GM12878 (cell line): Measurements from ENCODE around the gene RMI2. TPM values are rescaled to one million over a fixed set of nuclear protein-coding genes. Genes with fewer than 3 reads are reported as not detected.
A peak's percentile ranks its signal among the peaks of the same experiment; 100 is the strongest.

ENCODE experiments used
- ATAC-seq: fragments of 200-7000 bp; cut with Tn5 transposase; 3 replicates; pipeline ENCODE4 v1.9.1; 2020; ENCODE audit warnings: mild to moderate bottlenecking, moderate library complexity
- BruUV-seq: library from RNA; stranded (reverse); fragments of 400-500 nt; replicated peaks from 2 replicates; lab custom pipeline; 2021; lab: Mats Ljungman, UMichigan
- CTCF ChIA-PET: fragments of 300-600 bp; sonication (Branson Sonifier 250); formaldehyde crosslinking; extraction: SDS; loops from one replicate; lab custom pipeline; 2021; ENCODE audit warnings: inconsistent platforms; lab: Yijun Ruan, JAX
- POLR2A ChIA-PET: fragments of 350-600 bp; formaldehyde crosslinking; extraction: SDS; loops from one replicate; lab custom pipeline; 2021; ENCODE audit warnings: inconsistent platforms; lab: Charles Lee
- RAD21 ChIA-PET: fragments of 300-600 bp; sonication (Branson Sonifier 250); formaldehyde crosslinking; loops from one replicate; lab custom pipeline; 2023; ENCODE audit warnings: antibody characterized with exemption; ENCODE audit not compliant: unreplicated experiment; lab: Charles Lee
- SMC1A ChIA-PET: fragments of 300-600 bp; sonication (Branson Sonifier 250); formaldehyde crosslinking; loops from one replicate; lab custom pipeline; 2023; ENCODE audit not compliant: unreplicated experiment, uncharacterized antibody; lab: Charles Lee
- DNase-seq: peaks from one replicate; pipeline ENCODE4 v3.0.0-alpha.2; 2011; ENCODE audit warnings: low read depth, low spot score
- FAIRE-seq: peaks from 3 replicates; lab custom pipeline; 2011; peaks lifted over from hg19 to GRCh38; lab: Jason Lieb, UNC
- H2AFZ ChIP-seq: 2 replicates; pipeline ENCODE4 v1.6.0; 2011; ENCODE audit warnings: low read depth, low read length, control low read depth; ENCODE audit not compliant: control insufficient read depth
- H3K27ac ChIP-seq: 2 replicates; pipeline ENCODE4 v1.5.1; 2011; ENCODE audit warnings: control low read depth; ENCODE audit not compliant: control insufficient read depth, insufficient read depth
- H3K27me3 ChIP-seq, 2 experiments: replicated peaks in 1 of 2; 2 replicates each; pipeline versions ENCODE4 v1.6.0 to v1.6.1; 2011; ENCODE audit warnings: low read length in 1 of 2; ENCODE audit not compliant: control insufficient read depth in 2 of 2, insufficient read depth in 2 of 2
- H3K36me3 ChIP-seq, 2 experiments: 2 replicates each; pipeline ENCODE4 v1.5.1; 2011; ENCODE audit warnings: low read length in 1 of 2; ENCODE audit not compliant: control insufficient read depth in 2 of 2, insufficient read depth in 2 of 2
- H3K4me1 ChIP-seq: 2 replicates; pipeline ENCODE4 v1.6.1; 2011; ENCODE audit warnings: mild to moderate bottlenecking, low read length, moderate library complexity, mixed read lengths; ENCODE audit not compliant: control insufficient read depth, insufficient read depth
- H3K4me2 ChIP-seq: 2 replicates; pipeline ENCODE4 v1.6.0; 2011; ENCODE audit warnings: control low read depth; ENCODE audit not compliant: control insufficient read depth, insufficient read depth
- H3K4me3 ChIP-seq: fragments of 200-600 bp; sonication (generic); 2 replicates; pipeline ENCODE4 v1.5.1; 2016
- H3K79me2 ChIP-seq: 2 replicates; pipeline ENCODE4 v1.6.0; 2011; ENCODE audit warnings: low read length; ENCODE audit not compliant: control insufficient read depth, insufficient read depth
- H3K9ac ChIP-seq: 2 replicates; pipeline ENCODE4 v1.8.0; 2011; ENCODE audit warnings: low read length, control low read depth, mixed read lengths; ENCODE audit not compliant: control insufficient read depth, insufficient read depth
- H3K9me3 ChIP-seq: replicated peaks from 3 replicates; pipeline ENCODE4 v1.5.1; 2011; ENCODE audit warnings: mild to moderate bottlenecking, low read length; ENCODE audit not compliant: control insufficient read depth, insufficient read depth
- H4K20me1 ChIP-seq: 2 replicates; pipeline ENCODE4 v1.6.0; 2011; ENCODE audit not compliant: control insufficient read depth, insufficient read depth
- BCL11A ChIP-seq: IDR thresholded peaks from 2 replicates; pipeline ENCODE4 v1.6.1; 2011; ENCODE audit warnings: low read depth, low read length
- HDAC2 ChIP-seq: fragments of 200-600 bp; sonication (generic); IDR thresholded peaks from 2 replicates; pipeline ENCODE4 v1.6.1; 2017
- IKZF1 ChIP-seq: fragments of 450-650 bp; conservative IDR thresholded peaks from 2 replicates; pipeline ENCODE4 v1.6.1; 2017; ENCODE audit warnings: antibody characterized with exemption, mild to moderate bottlenecking
- NFIC ChIP-seq: IDR thresholded peaks from 2 replicates; pipeline ENCODE4 v1.6.1; 2012; ENCODE audit warnings: low read depth, mild to moderate bottlenecking, inconsistent platforms, low read length, moderate library complexity
- POLR2A ChIP-seq: IDR thresholded peaks from 2 replicates; pipeline ENCODE4 v1.6.1; 2011; ENCODE audit warnings: low read depth, mild to moderate bottlenecking, low read length
- POU2F2 ChIP-seq: IDR thresholded peaks from 3 replicates; pipeline ENCODE4 v1.6.1; 2011; ENCODE audit warnings: low read depth, mild to moderate bottlenecking, low read length, borderline replicate concordance
- SMARCA5 ChIP-seq: fragments of 450-650 bp; IDR thresholded peaks from 2 replicates; pipeline ENCODE4 v1.6.1; 2017; ENCODE audit warnings: mild to moderate bottlenecking
- SRF ChIP-seq, 2 experiments: IDR thresholded peaks; 2 replicates each; pipeline ENCODE4 v1.6.1; 2011; ENCODE audit warnings: low read depth in 2 of 2, low read length in 2 of 2, mild to moderate bottlenecking in 1 of 2, moderate library complexity in 1 of 2
- TAF1 ChIP-seq: IDR thresholded peaks from 2 replicates; pipeline ENCODE4 v1.6.1; 2011; ENCODE audit warnings: mild to moderate bottlenecking, low read depth, low read length, borderline replicate concordance
- TBL1XR1 ChIP-seq: IDR thresholded peaks from 2 replicates; pipeline ENCODE4 v1.6.1; 2012; ENCODE audit warnings: low read depth, low read length, improper control_type of control experiment
- YY1 ChIP-seq: IDR thresholded peaks from 2 replicates; pipeline ENCODE4 v1.6.1; 2011; ENCODE audit warnings: low read depth, mild to moderate bottlenecking, low read length
- WGBS: methylation state at CpG from one replicate; pipeline ENCODE4 v1.1.6; 2016; ENCODE audit warnings: low lambda C conversion rate; ENCODE audit not compliant: insufficient replicate concordance, insufficient coverage; ENCODE audit errors: missing lambda C conversion rate; 5-methylcytosine and 5-hydroxymethylcytosine counted together
- in situ Hi-C: fragments of 300-500 bp; cut with MboI; formaldehyde crosslinking; loops from 9 replicates; pipeline ENCODE4 v1.14.3; 2018; ENCODE audit warnings: mixed read lengths
- intact Hi-C: fragments of 100-400 bp; cut with micrococcal nuclease; formaldehyde crosslinking; loops from one replicate; pipeline ENCODE4 v1.14.2; 2022; ENCODE audit not compliant: unreplicated experiment
- polyA plus RNA-seq, 11 experiments: library from polyadenylated mRNA; depleted of rRNA in 4 of 11; unstranded in 6 of 11; stranded (reverse) in 5 of 11; fragments of >200 nt; fragmentation: Nextera tagmentation in 4 of 11; fragmentation: Illumina TruSeq in 1 of 11; extraction: Ambion mirVana in 4 of 11; extraction: Trizol in 1 of 11; gene quantifications; 1 replicate in 1 of 11; 2 replicates in 10 of 11; pipeline versions ENCODE4 v1.2.1 to v1.2.3, GENCODE V29; 2011 to 2016; ENCODE audit warnings: inconsistent platforms in 2 of 11, missing spikeins in 2 of 11, low read depth in 1 of 11
- total RNA-seq, 4 experiments: library from RNA; depleted of rRNA in 3 of 4; stranded (reverse); fragments of >200 nt in 3 of 4; fragmentation: Illumina TruSeq in 1 of 4; extraction: Trizol in 1 of 4; gene quantifications; 2 replicates each; pipeline versions ENCODE4 v1.2.1 to v1.2.3, GENCODE V29; 2013 to 2021
- TF ChIP-seq, protein P1 (sequence below): fragments of 450-650 bp; IDR thresholded peaks from 2 replicates; pipeline ENCODE4 v1.6.1; 2017; ENCODE audit warnings: mild to moderate bottlenecking, low read depth, inconsistent platforms; ENCODE audit not compliant: poor library complexity, severe bottlenecking
- TF ChIP-seq, protein P2 (sequence below): fragments of 450-650 bp; IDR thresholded peaks from 2 replicates; pipeline ENCODE4 v1.6.1; 2018; ENCODE audit warnings: mild to moderate bottlenecking, low read depth, moderate library complexity; ENCODE audit not compliant: partially characterized antibody

The RMI2 gene
- total and polyA plus RNA-seq, 10 of the 15 experiments (the other 5 are each of a cell fraction or from before 2014, with no cell fraction given), result 9.6 to 68.8 (median 32.1) TPM

DNA sequence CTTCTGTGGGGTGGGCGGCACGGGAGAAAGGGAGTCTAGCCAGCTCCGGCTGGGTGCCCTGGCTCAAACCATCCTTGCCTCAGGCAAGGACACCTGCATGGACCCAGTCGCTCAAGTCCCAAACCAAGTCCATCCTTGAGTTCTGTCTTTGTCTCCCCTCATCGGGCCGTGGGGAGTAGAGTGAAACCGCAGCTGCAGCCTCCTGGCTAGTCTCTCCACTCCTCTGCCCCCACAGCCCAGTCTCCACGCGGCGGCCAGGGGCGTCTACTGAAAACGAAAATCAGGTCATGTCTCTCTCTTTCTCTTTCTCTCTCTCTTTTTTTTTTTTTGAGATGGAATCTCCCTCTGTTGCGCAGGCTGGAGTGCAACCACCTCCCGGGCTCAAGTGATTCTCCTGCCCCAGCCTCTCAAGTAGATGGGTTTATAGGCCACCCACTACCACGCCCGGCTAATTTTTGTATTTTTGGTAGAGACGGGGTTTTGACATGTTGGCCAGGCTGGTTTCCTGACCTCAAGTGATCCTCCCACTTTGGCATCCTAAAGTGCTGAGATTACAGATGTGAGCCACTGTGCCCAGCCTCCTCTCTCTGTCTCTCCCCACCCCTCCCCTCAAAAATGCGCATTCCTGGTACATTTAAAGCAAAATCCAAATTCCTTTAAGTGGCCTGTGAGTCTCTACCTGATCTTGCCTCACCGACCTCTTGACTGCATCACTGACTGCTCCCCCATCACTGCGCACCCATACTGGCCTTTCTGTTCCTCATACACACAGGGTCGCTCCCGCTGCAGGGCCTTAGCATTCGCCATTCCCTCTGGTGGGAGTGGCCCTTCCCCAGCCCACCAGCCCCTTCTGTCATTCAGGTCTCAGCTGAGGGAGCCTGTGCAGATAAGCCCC is 17.7 kb upstream of the RMI2 start (continued):
- TF ChIP-seq SMARCA5 (peak; percentile 6; the same call in 1 of the 2 replicates), YY1 (0 out of 2 replicates have a peak, but pooled peaks have one; percentile 21), NFIC (peak; percentile 70; the same call in 1 of the 2 replicates), BCL11A (peak; percentile 47; the same call in 1 of the 2 replicates), POU2F2 (peak; percentile 17; the same call in 1 of the 3 replicates), POLR2A (peak; percentile 22), HDAC2 (no peak), TAF1 (peak; percentile 58; the same call in 1 of the 2 replicates)

- intact Hi-C loops, result loop anchor here (1.0 kb wide), 3 partner anchors 17 to 29 kb away; no protein-coding TSS in a partner anchor
- POLR2A ChIA-PET, result interaction anchor here (0.8 to 3.3 kb wide), 8 partner anchors 15 to 363 kb away, joined by 3 to 16 read pairs (median 4); partner anchors contain the start of gene SOCS1
- Histone ChIP-seq H3K27me3 (no peaks in the 10 kb centered on the region), H3K36me3 (no peaks in the 10 kb centered on the region), H3K4me3 (peak overlapping the region; percentile 56), H2AFZ (no peak overlapping the region), H4K20me1 (no peaks in the 10 kb centered on the region), H3K79me2 (no peaks in the 10 kb centered on the region; the same call in 1 of the 2 replicates), H3K4me2 (peak overlapping the region; percentile 94), H3K4me1 (peaks cover 48% of the 10 kb centered on the region), H3K9ac (peak overlapping the region; percentile 67), H3K27ac (peak overlapping the region; percentile 89), H3K9me3 (peaks cover 1% of the 10 kb centered on the region; the same call in 2 of the 3 replicates)
- FAIRE-seq (peak; percentile 94), ATAC-seq (peak; percentile 84), DNase-seq (peak; percentile 95)
- TSS peak; percentile 93 for BruUV-seq
- in situ Hi-C loops, result no loop called here
- SMC1A ChIA-PET, result interaction anchor here (0.8 to 3.8 kb wide), 10 partner anchors 15 to 72 kb away, joined by 3 to 40 read pairs (median 4); partner anchors contain the start of gene SOCS1
- 4% methylated on average over 12 of the region's 12 CpGs for WGBS
- RAD21 ChIA-PET, result interaction anchor here (0.5 to 7.0 kb wide), 12 partner anchors 18 to 365 kb away, joined by 3 to 89 read pairs (median 3); no protein-coding TSS in a partner anchor
- CTCF ChIA-PET, result interaction anchor here (0.9 to 5.4 kb wide), 8 partner anchors 17 to 73 kb away, joined by 3 to 40 read pairs (median 4); partner anchors contain the start of gene SOCS1
- TF ChIP-seq YY1 (peak; percentile 45; the same call in 1 of the 2 replicates), IKZF1 (peak; percentile 95), TBL1XR1 (peak; percentile 95), SRF (IDR thresholded peaks at IDR 0.05; ENCODE audit: low read depth in 2 of 2, low read length in 2 of 2) (0 out of 4 replicates have a peak, but pooled peaks of 1 of the 2 experiments have one; percentile 19)
- TF ChIP-seq, protein P1, sequence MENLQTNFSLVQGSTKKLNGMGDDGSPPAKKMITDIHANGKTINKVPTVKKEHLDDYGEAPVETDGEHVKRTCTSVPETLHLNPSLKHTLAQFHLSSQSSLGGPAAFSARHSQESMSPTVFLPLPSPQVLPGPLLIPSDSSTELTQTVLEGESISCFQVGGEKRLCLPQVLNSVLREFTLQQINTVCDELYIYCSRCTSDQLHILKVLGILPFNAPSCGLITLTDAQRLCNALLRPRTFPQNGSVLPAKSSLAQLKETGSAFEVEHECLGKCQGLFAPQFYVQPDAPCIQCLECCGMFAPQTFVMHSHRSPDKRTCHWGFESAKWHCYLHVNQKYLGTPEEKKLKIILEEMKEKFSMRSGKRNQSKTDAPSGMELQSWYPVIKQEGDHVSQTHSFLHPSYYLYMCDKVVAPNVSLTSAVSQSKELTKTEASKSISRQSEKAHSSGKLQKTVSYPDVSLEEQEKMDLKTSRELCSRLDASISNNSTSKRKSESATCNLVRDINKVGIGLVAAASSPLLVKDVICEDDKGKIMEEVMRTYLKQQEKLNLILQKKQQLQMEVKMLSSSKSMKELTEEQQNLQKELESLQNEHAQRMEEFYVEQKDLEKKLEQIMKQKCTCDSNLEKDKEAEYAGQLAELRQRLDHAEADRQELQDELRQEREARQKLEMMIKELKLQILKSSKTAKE, result peak; percentile 92
- TF ChIP-seq, protein P2, sequence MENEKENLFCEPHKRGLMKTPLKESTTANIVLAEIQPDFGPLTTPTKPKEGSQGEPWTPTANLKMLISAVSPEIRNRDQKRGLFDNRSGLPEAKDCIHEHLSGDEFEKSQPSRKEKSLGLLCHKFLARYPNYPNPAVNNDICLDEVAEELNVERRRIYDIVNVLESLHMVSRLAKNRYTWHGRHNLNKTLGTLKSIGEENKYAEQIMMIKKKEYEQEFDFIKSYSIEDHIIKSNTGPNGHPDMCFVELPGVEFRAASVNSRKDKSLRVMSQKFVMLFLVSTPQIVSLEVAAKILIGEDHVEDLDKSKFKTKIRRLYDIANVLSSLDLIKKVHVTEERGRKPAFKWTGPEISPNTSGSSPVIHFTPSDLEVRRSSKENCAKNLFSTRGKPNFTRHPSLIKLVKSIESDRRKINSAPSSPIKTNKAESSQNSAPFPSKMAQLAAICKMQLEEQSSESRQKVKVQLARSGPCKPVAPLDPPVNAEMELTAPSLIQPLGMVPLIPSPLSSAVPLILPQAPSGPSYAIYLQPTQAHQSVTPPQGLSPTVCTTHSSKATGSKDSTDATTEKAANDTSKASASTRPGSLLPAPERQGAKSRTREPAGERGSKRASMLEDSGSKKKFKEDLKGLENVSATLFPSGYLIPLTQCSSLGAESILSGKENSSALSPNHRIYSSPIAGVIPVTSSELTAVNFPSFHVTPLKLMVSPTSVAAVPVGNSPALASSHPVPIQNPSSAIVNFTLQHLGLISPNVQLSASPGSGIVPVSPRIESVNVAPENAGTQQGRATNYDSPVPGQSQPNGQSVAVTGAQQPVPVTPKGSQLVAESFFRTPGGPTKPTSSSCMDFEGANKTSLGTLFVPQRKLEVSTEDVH, result no peak
Observed at GRCh38 chr16:11328172-11329070, 16.8 kb upstream of the RMI2 start.
